LNCaP clone FGC (cell line): ENCODE data around the gene SLC26A1.

Experiments used
- DNase-seq: peaks from one replicate; pipeline ENCODE4 v3.0.0-alpha.2; 2011; ENCODE audit warnings: low read depth
- H3K4me3 ChIP-seq: 2 replicates; pipeline ENCODE4 v1.5.1; 2011; ENCODE audit warnings: mild to moderate bottlenecking, low read depth, low read length, control low read depth
- TF ChIP-seq, protein P1 (sequence below): IDR thresholded peaks from 2 replicates; pipeline ENCODE4 v1.5.1; 2012; ENCODE audit warnings: mild to moderate bottlenecking; ENCODE audit not compliant: control insufficient read depth, insufficient read depth; ENCODE audit errors: extremely low read depth

The SLC26A1 gene

DNA sequence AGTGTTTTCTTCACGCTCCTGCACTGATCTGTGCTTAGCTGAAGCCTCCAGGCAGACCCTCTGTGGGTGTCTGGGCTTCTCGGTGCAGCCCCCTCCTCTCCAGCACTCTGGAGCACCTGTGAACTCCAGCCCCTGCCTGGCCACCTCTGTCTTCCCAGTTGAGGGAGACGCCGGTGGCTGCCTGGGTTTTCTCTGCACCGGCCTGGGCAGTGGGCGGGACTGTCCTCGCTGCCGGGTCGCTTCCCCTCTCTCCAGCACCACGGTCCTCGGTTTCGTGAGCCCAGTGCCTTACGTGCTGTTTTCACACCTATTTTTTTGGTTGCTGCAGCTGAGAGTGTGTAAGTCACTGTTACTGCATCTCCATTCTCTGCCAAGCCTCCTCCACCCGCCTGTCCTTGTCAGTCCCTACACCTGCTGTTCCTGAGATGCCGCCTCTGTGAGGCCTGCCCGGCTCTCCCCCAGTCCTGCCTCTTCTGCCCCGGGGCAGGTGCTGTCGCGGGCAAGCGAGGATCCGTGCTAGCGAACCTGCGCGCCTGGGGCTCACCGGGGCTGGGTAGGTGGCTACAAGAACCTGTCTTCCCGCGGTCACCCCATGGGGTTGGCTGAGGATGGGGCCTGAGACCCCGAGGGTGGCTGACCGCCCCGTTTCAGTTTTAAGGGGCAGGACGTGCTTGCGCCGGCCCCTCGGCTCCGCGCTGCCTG is 15.8 kb upstream of the SLC26A1 start:
- TF ChIP-seq, protein P1, sequence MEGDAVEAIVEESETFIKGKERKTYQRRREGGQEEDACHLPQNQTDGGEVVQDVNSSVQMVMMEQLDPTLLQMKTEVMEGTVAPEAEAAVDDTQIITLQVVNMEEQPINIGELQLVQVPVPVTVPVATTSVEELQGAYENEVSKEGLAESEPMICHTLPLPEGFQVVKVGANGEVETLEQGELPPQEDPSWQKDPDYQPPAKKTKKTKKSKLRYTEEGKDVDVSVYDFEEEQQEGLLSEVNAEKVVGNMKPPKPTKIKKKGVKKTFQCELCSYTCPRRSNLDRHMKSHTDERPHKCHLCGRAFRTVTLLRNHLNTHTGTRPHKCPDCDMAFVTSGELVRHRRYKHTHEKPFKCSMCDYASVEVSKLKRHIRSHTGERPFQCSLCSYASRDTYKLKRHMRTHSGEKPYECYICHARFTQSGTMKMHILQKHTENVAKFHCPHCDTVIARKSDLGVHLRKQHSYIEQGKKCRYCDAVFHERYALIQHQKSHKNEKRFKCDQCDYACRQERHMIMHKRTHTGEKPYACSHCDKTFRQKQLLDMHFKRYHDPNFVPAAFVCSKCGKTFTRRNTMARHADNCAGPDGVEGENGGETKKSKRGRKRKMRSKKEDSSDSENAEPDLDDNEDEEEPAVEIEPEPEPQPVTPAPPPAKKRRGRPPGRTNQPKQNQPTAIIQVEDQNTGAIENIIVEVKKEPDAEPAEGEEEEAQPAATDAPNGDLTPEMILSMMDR, result no peak
- H3K4me3 ChIP-seq, result peak overlapping the region; percentile 53
- DNase-seq, result no peak

DNA sequence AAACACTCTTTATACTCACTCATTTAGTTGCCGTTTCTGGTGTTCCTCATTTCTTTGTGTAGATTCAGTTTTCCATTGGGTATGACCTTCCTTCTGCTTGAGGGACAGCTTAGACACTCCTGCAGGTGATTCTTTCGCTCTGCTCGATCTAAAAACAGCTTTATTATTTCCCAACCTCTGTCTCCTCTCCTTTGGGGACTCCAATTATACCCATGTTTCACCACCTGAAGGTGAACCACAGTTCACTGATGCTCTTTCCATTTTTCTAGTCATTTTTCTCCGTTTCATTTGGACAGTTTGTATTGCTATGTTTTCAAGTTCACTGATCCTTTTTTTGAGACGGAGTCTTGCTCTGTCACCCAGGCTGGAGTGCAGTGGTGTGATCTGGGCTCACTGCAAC is 13.7 kb upstream of the SLC26A1 start:
- no peak overlapping the region for H3K4me3 ChIP-seq
- TF ChIP-seq, protein P1, result no peak
- DNase-seq, result no peak

DNA sequence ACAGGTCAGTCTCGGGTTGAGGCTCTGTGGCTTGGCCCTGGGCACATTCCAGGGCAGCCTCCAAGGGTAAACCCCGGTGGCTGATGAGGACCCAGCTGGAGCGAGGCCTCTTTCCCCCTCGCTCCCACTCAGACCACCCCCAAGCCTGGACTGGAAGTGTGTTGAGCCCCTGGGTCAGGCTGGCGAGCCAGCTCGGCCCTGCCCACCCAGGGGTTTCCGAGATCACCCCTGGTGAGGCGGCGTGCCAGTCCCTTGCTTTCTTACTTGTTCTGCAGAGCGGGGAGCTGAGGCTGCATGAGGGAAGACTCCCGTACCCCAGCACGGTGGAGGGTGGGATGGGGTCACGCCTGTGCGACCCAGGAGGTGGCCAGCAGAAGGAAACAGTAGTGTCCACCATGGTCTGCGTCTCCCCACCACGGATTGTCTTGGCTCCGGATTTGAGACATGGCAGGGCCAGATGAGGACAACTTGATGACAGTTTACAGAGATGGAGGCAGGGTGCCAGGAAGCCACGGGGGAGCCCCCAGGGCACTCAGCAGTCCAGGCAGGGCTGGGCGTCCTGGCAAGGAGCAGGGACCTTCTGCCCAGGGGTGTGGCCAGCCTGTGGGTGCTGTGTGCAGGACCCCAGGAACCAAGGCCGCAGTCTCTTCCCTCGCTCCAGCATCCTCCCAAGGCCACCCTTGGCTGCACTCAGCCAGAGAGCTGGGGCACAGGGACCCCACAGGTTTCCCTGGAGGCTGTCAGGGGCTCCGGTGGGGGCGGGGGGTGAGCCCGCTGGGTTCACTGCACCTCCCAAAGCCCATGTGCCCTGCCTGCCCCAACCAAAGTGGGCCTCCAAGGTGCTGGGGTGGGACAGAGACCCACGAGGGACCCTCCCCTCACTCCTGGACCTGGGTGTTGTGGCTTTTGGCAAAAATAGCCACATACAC is 11.6 kb upstream of the SLC26A1 start:
- TF ChIP-seq, protein P1, result no peak
- H3K4me3 ChIP-seq, result no peak overlapping the region
- no peak for DNase-seq

DNA sequence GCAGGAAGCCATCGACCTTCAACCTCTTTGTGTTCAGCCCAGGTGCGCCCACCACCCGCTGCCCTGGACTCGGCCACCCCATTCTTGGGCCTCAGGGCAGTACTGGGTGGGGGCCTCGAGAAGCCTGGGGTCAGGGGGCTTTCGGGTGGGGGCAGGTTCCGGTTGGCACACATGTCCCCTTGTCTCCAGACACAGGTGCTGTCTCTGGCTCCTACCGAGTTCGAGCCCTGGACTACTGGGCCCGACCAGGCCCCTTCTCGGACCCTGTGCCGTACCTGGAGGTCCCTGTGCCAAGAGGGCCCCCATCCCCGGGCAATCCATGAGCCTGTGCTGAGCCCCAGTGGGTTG is 10.8 kb upstream of the SLC26A1 start:
- no peak overlapping the region for H3K4me3 ChIP-seq
- TF ChIP-seq, protein P1, result no peak
- no peak for DNase-seq

DNA sequence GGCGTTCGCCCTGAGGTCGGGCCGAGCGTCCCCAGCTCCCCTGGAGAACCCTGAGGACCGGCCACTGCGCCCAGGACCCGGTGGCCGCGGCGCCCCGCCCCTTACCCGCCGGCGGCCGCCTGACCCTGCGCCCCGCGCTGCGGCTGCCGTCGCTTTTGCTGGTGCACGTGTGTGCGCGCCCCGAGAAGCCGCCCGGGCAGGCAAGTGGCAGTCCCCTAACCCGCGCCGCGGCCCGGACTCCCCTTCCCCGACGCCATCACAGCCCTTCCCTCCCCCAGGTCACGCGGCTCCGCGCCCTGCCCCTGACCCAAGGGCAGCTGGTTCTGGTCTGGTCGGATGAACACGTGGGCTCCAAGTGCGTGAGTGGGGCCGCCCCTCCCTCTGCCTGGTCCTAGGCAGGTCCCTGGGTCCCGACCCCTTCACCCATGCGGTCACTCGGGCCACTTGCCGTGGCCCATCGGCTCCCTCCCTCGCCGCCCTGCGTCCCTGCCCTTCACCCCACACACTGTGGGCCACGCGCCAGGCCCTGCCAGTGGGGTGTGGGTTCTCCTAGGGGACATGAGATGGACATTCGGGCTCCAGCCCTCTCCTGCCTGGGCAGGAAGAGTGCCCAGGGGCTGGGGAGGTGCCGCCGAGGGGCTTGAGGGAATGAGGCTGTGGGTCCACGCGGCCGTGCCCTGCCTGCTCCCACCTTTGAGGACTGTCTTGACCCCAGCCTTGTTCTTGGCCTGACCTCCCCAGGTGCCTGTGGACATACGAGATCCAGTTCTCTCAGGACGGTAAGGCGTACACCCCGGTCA is 10.3 kb upstream of the SLC26A1 start:
- no peak for DNase-seq
- TF ChIP-seq, protein P1, result no peak
- no peak overlapping the region for H3K4me3 ChIP-seq

DNA sequence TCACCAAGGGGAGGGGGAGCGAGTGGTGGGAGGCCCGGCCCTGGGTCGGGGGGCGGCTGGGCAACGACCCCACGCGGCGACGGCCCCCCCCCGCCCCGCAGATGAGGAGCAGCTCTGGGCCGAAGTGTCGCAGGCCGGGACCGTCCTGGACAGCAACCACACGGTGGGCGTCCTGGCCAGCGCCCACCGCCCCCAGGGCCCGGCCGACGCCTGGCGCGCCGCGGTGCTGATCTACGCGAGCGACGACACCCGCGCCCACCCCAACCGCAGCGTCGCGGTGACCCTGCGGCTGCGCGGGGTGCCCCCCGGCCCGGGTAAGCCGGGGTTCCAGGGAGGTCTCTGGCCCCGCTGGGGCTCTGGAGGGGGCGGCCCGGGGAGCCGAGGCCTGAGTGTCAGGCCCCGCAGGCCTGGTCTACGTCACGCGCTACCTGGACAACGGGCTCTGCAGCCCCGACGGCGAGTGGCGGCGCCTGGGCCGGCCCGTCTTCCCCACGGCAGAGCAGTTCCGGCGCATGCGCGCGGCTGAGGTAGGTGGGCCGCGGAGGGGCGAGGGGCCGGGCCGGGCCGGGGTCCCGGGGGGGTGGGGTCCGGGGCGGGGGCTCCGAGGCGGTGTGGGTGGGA is 9.5 kb upstream of the SLC26A1 start:
- TF ChIP-seq, protein P1, result no peak
- no peak overlapping the region for H3K4me3 ChIP-seq
- no peak for DNase-seq
